Measurements from ENCODE around the gene TUBGCP6.

- TF ChIP-seq, protein P1, sequence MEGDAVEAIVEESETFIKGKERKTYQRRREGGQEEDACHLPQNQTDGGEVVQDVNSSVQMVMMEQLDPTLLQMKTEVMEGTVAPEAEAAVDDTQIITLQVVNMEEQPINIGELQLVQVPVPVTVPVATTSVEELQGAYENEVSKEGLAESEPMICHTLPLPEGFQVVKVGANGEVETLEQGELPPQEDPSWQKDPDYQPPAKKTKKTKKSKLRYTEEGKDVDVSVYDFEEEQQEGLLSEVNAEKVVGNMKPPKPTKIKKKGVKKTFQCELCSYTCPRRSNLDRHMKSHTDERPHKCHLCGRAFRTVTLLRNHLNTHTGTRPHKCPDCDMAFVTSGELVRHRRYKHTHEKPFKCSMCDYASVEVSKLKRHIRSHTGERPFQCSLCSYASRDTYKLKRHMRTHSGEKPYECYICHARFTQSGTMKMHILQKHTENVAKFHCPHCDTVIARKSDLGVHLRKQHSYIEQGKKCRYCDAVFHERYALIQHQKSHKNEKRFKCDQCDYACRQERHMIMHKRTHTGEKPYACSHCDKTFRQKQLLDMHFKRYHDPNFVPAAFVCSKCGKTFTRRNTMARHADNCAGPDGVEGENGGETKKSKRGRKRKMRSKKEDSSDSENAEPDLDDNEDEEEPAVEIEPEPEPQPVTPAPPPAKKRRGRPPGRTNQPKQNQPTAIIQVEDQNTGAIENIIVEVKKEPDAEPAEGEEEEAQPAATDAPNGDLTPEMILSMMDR (IDR thresholded peaks at IDR 0.05) = no peak
- TF ChIP-seq POLR2A (IDR thresholded peaks at IDR 0.05) = no peak
Measured at GRCh38 chr22:50197000-50197800, 47.6 kb downstream of the TUBGCP6 start.
